ENCODE results near the gene PCMT1.

DNA sequence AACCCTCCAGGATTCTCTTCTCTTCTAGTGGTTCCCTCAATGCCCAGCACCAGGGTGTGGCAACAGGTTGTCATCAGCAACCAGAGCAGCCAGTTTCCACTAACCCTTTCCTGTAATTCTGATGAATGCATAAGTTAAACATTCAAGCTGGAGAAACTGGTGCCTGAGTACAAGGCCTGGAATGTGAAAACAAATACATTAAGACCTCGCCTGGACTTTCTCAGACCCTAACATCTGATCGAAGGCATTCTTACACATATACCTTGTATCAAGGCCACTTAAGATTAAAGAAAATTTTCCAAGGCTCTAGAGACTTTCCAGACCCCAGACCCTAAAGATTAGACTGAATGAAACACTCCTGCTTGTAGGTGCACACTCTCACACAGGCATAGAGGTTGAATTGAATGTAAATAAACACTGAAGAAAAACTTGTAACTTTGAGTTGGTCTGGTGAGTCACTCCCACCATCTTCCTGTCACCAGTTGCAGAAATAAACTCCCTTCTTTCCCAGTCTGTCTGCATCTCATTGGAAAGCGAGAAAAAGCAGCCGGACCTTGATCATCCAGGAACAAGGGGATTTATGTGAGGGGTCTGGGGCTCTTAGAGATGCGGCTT lies 105.6 kb downstream of the PCMT1 start:
- TF ChIP-seq, protein P1, sequence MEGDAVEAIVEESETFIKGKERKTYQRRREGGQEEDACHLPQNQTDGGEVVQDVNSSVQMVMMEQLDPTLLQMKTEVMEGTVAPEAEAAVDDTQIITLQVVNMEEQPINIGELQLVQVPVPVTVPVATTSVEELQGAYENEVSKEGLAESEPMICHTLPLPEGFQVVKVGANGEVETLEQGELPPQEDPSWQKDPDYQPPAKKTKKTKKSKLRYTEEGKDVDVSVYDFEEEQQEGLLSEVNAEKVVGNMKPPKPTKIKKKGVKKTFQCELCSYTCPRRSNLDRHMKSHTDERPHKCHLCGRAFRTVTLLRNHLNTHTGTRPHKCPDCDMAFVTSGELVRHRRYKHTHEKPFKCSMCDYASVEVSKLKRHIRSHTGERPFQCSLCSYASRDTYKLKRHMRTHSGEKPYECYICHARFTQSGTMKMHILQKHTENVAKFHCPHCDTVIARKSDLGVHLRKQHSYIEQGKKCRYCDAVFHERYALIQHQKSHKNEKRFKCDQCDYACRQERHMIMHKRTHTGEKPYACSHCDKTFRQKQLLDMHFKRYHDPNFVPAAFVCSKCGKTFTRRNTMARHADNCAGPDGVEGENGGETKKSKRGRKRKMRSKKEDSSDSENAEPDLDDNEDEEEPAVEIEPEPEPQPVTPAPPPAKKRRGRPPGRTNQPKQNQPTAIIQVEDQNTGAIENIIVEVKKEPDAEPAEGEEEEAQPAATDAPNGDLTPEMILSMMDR (IDR thresholded peaks at IDR 0.05) = no peak
- TF ChIP-seq POLR2A (IDR thresholded peaks at IDR 0.05) = no peak

Measured in adrenal gland (tissue), 5 donors.